GM18517 (cell line): ENCODE results near the gene TMEM229B.

ENCODE experiments used
- ATAC-seq: cut with Tn5 transposase; IDR thresholded peaks from one replicate; pipeline ENCODE4 v1.9.1; 2021; ENCODE audit warnings: mild to moderate bottlenecking, moderate library complexity; ENCODE audit not compliant: unreplicated experiment

Gene TMEM229B

DNA sequence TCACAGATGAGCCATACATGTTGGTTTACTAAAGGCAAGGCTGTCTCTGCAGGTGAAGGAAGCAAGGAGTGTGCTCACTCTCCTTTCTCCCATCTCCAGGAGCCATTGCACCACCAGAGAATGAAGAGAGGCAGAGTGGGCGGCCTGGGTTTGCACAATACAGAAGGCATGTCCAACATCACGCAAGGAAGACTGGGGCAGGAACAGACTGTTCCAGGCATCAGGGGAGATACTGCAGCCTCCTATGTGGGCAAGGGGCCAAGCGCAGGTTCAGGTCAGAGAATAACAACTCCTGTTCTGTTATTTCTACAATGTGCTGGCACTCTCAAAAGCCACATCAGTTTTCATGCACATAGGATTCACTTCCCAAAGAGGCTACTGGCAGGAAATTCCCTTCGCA, 1.7 kb upstream of the TMEM229B start:
- no peak for ATAC-seq

GRCh38 chr14:67487332-67487731, 1.2 kb downstream of the TMEM229B start:
- no peak for ATAC-seq

- ATAC-seq = no peak
These were observed 1.6 kb downstream of the TMEM229B start for GRCh38 chr14:67486890-67487289.

GRCh38 chr14:67485501-67486095, 2.9 kb downstream of the TMEM229B start:
- ATAC-seq = no peak

DNA sequence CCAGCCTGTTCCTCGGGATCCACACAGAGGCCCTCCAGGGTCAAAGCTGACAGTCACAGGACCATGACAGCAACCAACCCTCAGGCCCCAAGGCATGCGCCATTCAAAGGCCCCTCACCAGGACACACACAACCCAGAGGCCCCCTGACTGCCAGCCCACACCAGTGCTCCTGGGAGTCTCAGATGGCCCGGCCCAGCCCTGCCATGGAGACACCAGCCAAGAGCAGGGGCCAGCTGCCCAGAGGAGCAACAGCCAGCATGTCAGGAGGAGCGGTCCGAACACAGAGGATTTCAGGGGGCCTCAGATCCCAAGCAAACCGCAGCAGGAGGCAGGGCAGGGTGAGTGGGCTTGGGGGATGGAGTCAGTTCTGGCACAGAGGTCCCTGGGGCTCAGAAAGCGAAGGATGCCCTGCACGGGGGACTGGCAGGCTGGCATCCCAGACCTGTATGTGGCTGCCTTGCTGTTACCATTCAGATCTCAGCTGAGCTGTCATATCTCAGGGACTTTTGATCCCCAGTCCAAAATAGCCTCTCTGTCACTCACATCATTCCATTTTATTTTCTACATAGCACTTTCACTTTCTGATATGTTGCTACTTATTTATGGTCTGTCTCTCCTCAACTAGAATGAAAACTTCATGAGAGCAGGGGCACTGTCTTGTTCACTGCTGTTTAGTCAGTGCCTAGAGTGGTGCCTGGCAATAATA, 4.8 kb downstream of the TMEM229B start:
- no peak for ATAC-seq

DNA sequence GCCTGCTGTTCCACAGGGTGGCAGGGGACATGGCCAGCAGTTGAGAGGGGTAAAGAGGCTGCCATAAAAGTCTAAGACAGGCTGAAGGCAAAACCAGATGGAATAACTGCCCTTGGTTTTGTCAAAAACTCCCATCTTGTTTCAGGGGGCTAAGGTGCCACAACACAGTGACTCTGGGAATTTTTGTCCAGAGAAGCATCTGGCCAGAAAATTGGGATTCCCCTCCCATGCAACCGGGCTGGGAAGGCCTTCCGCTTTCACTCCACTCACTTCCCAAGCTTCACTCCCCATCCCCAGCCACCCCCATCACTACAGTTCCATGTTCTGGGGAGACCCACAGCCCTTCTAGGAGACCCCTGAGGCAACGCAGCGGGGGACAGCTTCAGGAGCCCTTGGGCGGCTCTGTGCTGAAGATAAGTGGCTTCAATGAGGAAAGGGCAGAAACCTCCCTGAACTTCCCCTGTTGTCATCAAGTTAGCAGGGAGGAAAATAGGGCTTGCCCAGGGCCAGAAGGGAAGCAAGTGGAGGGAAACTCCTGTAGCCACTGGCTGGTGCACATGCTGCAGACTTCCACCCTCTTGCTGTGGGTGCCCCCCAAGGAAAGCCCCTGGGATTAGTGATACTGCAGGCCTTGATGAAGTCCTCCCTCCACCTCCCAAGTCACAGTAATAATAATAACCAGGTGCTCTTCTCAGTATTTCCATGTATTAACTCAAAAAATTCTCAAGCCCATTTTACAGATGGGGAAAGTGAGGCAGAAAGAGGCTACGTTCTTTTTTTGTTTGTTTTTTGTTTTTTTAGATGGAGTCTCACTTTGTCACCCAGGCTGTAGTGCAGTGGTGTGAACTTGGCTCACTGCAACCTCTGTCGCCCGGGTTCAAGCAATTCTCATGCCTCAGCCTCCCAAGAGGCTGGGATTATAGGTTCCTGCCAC, 6.0 kb downstream of the TMEM229B start:
- no peak for ATAC-seq

DNA sequence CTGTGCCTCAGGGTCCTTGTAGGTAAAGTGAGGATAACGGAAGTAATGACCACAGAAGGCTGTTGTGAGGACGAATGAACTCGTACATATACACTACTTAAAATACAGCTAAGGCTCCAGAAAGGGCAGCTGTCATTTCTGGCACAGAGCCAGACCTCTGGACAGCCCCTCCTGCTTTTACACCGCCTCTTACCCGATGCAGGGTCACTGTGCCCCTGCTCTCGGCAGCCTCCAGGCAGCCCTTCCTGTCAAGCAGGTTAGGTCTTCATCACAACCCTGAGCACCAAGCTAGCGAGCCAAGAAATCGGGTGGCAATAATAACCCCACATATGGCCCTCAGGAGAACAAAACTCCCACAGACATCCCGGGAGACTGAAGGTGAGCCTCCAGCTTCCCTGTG, 8.5 kb downstream of the TMEM229B start:
- no peak for ATAC-seq

DNA sequence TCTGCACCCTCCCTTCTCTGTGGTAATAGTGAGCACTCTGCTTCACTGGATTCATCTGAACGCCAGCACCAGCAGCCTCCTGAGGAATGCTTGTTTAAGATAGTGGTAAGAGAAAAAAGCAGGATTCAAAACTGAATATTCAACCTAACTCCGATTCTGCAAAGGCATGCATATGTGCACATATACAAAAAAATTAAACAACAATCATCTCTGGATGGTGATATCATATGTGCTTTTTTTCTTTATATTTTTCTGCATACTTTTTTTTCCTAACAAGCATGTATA, 9.8 kb downstream of the TMEM229B start:
- no peak for ATAC-seq

- no peak for ATAC-seq
These were observed 10.4 kb downstream of the TMEM229B start for GRCh38 chr14:67477926-67478799.

GRCh38 chr14:67474366-67474765, 14.2 kb downstream of the TMEM229B start:
- no peak for ATAC-seq

DNA sequence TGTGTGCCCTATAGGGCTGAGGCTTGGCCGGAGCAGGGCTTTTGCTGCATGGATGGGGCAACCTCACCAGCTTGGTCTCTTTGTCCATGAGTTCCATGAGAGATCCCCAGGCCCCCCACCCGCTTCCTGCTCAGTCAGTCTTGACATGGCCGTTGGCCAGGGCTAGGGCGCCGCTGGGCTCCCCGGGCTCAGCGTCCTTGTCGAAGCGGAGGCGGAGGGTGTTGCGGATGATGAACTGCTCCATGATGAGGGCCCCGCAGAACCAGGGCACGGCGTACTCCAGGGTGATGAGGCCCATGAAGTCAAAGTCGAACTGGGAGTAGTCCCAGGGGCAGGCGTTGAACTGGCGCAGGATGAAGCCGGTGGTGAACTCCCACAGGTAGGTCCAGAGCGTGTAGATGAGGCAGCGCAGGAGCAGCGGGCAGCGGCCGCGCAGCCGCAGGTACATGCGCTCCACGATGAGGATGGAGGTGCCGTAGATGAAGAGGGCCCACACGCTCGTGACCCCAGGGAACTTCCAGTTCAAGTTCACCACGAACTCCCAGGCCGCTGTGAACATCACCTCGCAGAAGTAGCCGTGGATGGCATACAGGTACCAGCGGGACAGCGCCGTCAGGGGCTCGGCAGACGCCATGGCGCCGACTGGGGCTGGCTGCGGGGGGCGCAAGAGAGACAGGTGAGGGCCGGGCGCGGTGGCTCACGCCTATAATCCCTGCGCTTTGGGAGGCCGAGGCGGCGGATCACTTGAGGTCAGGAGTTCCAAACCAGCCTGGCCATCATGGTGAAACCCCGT, 15.0 kb downstream of the TMEM229B start:
- no peak for ATAC-seq

- ATAC-seq = no peak
These were observed 15.8 kb downstream of the TMEM229B start for GRCh38 chr14:67472726-67473125.

GRCh38 chr14:67469954-67470353, 18.6 kb downstream of the TMEM229B start:
- ATAC-seq = no peak

GRCh38 chr14:67468378-67468730, 20.2 kb downstream of the TMEM229B start:
- no peak for ATAC-seq

DNA sequence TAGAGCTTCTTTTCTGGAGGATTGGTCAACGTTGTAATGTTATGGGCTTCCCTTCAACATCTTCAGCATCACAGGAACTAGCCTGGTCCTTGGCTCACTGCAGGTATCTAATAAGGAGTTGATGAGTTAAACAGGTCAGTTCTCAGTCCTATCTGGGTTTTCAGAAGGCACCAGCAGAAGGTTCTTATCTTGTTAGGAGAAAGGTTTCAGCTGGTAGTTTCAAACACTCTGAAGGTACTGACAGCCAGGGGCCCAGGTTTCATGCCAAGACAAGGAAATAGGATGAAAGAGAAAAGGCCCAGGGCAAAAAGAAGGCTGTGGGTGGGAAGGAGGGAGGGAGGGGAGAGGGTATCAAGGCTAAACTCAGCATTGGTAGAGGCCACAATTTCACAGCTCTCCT, 21.4 kb downstream of the TMEM229B start:
- no peak for ATAC-seq

GRCh38 chr14:67464879-67465278, 23.6 kb downstream of the TMEM229B start:
- no peak for ATAC-seq

DNA sequence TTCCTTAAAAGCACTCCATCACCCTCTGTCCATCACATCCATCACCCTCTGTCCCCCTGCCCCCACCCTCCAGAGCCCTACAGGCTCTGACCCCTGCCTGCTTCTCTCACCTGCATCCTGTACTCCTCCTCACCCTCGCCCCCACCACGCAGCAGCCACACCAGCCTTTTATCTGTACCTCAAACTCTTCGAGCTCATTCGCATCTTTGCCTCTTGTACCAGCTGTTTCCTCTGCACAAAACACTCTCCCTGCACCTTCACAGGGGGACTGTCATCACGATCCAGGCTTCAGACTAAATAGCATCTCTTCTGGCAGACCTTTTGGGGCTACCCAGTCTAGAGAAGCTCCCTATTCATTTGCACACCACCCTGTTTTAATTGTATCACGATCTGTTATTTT, 24.1 kb downstream of the TMEM229B start:
- no peak for ATAC-seq

- ATAC-seq = no peak
These were observed 24.6 kb downstream of the TMEM229B start for GRCh38 chr14:67463900-67464299.

DNA sequence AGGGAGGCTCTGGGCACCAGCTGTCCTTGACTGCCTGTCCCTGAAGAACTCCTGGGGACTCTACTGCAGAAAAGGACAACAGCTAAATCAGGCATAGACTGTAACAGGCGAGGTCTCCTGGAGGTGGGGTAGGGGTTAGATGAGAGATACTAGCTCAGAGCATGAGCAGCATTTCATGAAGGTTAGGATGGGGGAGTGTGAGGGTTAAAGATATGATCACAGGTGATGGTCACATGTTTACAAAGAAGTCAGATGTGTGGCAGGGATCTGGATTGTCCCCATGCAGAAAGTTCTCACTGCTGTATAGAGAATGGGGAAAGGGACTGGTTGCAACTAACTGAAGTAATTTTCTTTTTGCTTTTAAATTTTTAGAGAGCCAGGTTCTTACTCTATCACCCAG, 26.5 kb downstream of the TMEM229B start:
- ATAC-seq = no peak

DNA sequence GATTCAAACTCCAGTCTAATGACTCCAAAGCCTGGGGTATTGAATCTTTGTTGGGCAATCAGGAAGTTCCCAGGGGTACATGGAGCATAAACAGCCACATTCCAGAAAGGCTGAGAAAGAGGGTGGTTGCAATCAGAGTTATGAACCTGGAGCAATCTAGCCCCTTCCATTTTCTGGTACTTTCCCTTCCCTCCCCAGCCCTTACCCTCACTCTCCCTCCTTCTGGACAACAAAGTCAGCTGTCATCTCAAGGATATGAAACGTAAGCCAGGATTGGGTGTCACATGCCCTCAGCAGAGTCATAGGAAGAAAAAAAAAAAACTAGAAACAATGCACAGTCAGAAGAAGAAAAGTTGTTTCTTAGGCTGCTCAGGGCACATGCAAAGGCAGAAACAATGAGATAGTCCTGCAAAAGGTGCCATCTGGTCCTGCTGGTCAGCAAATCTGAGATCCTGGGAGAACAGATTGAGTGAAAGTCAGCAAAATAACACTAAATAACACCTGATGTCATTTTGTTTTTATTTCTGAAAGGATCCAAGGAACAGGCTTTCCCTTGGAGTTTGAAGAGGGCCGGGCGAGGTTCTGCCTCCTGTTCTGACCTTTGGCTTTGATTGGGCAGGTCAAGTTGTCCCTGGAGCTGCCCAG, 27.1 kb downstream of the TMEM229B start:
- ATAC-seq = no peak
